Measurements from ENCODE around the gene GRID1. TPM values are rescaled to one million over a fixed set of nuclear protein-coding genes. Genes with fewer than 3 reads are reported as not detected.

Gene GRID1
- total RNA-seq, 1 donor from 2014 or later = 1.4 TPM

GRCh38 chr10:86336341-86336740 is 30.3 kb downstream of the GRID1 start:
- DNase-seq = no peak

- DNase-seq = no peak
Observed at GRCh38 chr10:86335831-86336230, 30.8 kb downstream of the GRID1 start.

- no peak for DNase-seq
Observed at GRCh38 chr10:86335257-86335656, 31.3 kb downstream of the GRID1 start.

- no peak for DNase-seq
Observed at GRCh38 chr10:86334488-86335085, 32.0 kb downstream of the GRID1 start.

GRCh38 chr10:86333826-86334487 is 32.6 kb downstream of the GRID1 start:
- DNase-seq = no peak

GRCh38 chr10:86331861-86332260 is 34.7 kb downstream of the GRID1 start:
- DNase-seq = no peak

- no peak for DNase-seq
Observed at GRCh38 chr10:86330778-86331763, 35.5 kb downstream of the GRID1 start.

GRCh38 chr10:86329896-86330680 is 36.5 kb downstream of the GRID1 start:
- DNase-seq = no peak

- DNase-seq = no peak
Observed at GRCh38 chr10:86329093-86329710, 37.4 kb downstream of the GRID1 start.

- no peak for DNase-seq
Observed at GRCh38 chr10:86327954-86328725, 38.5 kb downstream of the GRID1 start.

GRCh38 chr10:86325158-86325557 is 41.4 kb downstream of the GRID1 start:
- no peak for DNase-seq

- no peak for DNase-seq
Observed at GRCh38 chr10:86321568-86321967, 45.0 kb downstream of the GRID1 start.

GRCh38 chr10:86319676-86320075 is 46.9 kb downstream of the GRID1 start:
- no peak for DNase-seq

GRCh38 chr10:86317949-86318725 is 48.5 kb downstream of the GRID1 start:
- DNase-seq = no peak

- no peak for DNase-seq
Observed at GRCh38 chr10:86316990-86317389, 49.6 kb downstream of the GRID1 start.

GRCh38 chr10:86316274-86316835 is 50.2 kb downstream of the GRID1 start:
- DNase-seq = no peak

GRCh38 chr10:86315549-86315942 is 51.0 kb downstream of the GRID1 start:
- DNase-seq = no peak

- DNase-seq = no peak
Observed at GRCh38 chr10:86314616-86315548, 51.7 kb downstream of the GRID1 start.

GRCh38 chr10:86313621-86314041 is 53.0 kb downstream of the GRID1 start:
- DNase-seq = no peak
